22Rv1 (cell line): ENCODE results near the gene LTB4R.

ENCODE experiments used
- ZFX ChIP-seq: fragments of 450-650 bp; IDR thresholded peaks from 2 replicates; pipeline ENCODE4 v1.6.1; 2017; ENCODE audit warnings: antibody characterized with exemption, borderline replicate concordance
- TF ChIP-seq, protein P1 (sequence below): fragments of 450-650 bp; IDR thresholded peaks from 2 replicates; pipeline ENCODE4 v1.5.1; 2017; ENCODE audit warnings: mild to moderate bottlenecking

GRCh38 chr14:24293525-24293924, 17.8 kb upstream of the LTB4R start:
- TF ChIP-seq, protein P1, sequence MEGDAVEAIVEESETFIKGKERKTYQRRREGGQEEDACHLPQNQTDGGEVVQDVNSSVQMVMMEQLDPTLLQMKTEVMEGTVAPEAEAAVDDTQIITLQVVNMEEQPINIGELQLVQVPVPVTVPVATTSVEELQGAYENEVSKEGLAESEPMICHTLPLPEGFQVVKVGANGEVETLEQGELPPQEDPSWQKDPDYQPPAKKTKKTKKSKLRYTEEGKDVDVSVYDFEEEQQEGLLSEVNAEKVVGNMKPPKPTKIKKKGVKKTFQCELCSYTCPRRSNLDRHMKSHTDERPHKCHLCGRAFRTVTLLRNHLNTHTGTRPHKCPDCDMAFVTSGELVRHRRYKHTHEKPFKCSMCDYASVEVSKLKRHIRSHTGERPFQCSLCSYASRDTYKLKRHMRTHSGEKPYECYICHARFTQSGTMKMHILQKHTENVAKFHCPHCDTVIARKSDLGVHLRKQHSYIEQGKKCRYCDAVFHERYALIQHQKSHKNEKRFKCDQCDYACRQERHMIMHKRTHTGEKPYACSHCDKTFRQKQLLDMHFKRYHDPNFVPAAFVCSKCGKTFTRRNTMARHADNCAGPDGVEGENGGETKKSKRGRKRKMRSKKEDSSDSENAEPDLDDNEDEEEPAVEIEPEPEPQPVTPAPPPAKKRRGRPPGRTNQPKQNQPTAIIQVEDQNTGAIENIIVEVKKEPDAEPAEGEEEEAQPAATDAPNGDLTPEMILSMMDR = no peak
- no peak for TF ChIP-seq ZFX
